ENCODE results near the gene MLLT10.

Gene MLLT10

DNA sequence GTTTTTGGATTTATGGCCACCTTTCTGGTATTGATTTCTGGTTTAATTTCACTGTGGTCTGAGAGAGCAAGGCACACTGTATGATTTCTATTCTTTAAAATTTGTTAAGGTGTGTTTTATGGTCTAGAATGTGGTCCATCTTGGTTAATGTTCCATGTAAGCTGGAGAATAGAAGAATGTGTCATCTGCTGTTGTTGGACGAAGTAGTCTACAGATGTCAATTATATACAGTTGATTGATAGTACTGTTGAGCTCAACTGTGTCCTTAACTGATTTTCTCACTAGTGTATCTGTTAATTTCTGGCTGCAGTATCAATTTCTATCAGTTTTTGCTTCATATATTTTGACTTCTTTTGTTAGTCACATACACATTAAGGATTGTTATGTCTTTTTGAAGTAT lies 127.1 kb downstream of the MLLT10 start:
- no peaks in the 10 kb centered on the region for H3K9me3 ChIP-seq (ENCODE audit: control insufficient read depth in 5 of 5, low read length in 5 of 5)
- no peak overlapping the region for H3K9ac ChIP-seq (ENCODE audit: low read length in 5 of 5)
- H3K4me1 ChIP-seq (ENCODE audit: control insufficient read depth in 5 of 5, insufficient read depth in 5 of 5, low read length in 5 of 5), result peaks cover 0 to 10% (median 7%) of the 10 kb centered on the region in 5 donors
- H3K4me3 ChIP-seq (ENCODE audit: low read depth in 1 of 5, low read length in 5 of 5), result no peak overlapping the region
- H3K27me3 ChIP-seq (ENCODE audit: control insufficient read depth in 5 of 5, insufficient read depth in 4 of 5, low read length in 5 of 5), result no peaks in the 10 kb centered on the region
- H3K36me3 ChIP-seq (ENCODE audit: control insufficient read depth in 5 of 5, insufficient read depth in 5 of 5, low read length in 5 of 5), result peaks cover 0 to 3% (median 0%) of the 10 kb centered on the region in 5 donors
- no peak overlapping the region for H3K27ac ChIP-seq (ENCODE audit: low read depth, low read length)

DNA sequence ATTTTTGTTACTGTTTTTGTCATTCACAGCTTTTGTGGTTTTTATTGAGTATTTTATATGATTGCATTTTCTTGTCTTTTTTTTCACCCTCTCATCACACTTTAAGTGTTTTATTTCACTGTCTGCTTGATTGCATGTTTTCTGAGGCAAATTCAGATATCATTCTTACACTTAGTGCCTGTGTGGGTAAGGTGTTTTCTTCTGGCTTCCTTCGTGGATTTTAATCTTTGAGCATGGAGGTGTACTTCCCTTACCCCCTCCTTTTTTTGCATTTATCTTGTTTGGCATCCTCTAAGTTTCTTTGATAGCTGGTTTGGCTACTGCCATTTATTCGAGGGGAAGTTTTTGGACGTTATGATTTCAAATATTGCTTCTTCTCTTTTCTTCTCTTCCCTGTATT lies 127.9 kb downstream of the MLLT10 start:
- Histone ChIP-seq H3K4me3 (ENCODE audit: low read depth in 1 of 5, low read length in 5 of 5) (no peak overlapping the region), H3K27me3 (ENCODE audit: control insufficient read depth in 5 of 5, insufficient read depth in 4 of 5, low read length in 5 of 5) (no peaks in the 10 kb centered on the region), H3K9me3 (ENCODE audit: control insufficient read depth in 5 of 5, low read length in 5 of 5) (no peaks in the 10 kb centered on the region), H3K27ac (ENCODE audit: low read depth, low read length) (no peak overlapping the region), H3K4me1 (ENCODE audit: control insufficient read depth in 5 of 5, insufficient read depth in 5 of 5, low read length in 5 of 5) (peaks cover 0 to 10% (median 7%) of the 10 kb centered on the region in 5 donors), H3K9ac (ENCODE audit: low read length in 5 of 5) (no peak overlapping the region), H3K36me3 (ENCODE audit: control insufficient read depth in 5 of 5, insufficient read depth in 5 of 5, low read length in 5 of 5) (peaks cover 0 to 3% (median 0%) of the 10 kb centered on the region in 5 donors)

DNA sequence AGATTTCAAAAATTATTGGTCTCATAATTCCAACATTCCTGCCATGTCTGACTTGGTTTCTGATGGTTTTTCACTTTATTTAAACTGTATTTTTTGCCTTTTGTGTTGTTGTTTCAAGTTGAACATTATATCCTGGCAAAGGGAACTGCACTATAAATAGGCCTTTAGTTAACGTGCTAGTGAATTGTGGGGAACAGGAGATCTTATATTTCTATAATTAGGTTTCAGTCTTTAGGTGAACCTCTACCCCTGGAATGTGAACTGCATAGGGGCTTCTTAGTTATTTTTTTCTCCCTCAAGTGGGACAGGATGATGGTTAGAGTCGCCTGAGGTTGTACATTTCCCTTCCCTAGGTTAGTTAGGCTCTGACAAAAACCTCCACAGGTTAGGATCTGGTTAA lies 128.6 kb downstream of the MLLT10 start:
- Histone ChIP-seq H3K4me1 (ENCODE audit: control insufficient read depth in 5 of 5, insufficient read depth in 5 of 5, low read length in 5 of 5) (peaks cover 0 to 10% (median 7%) of the 10 kb centered on the region in 5 donors), H3K36me3 (ENCODE audit: control insufficient read depth in 5 of 5, insufficient read depth in 5 of 5, low read length in 5 of 5) (peaks cover 0 to 3% (median 0%) of the 10 kb centered on the region in 5 donors), H3K27ac (ENCODE audit: low read depth, low read length) (no peak overlapping the region), H3K9me3 (ENCODE audit: control insufficient read depth in 5 of 5, low read length in 5 of 5) (no peaks in the 10 kb centered on the region), H3K27me3 (ENCODE audit: control insufficient read depth in 5 of 5, insufficient read depth in 4 of 5, low read length in 5 of 5) (no peaks in the 10 kb centered on the region), H3K4me3 (ENCODE audit: low read depth in 1 of 5, low read length in 5 of 5) (no peak overlapping the region), H3K9ac (ENCODE audit: low read length in 5 of 5) (no peak overlapping the region)

DNA sequence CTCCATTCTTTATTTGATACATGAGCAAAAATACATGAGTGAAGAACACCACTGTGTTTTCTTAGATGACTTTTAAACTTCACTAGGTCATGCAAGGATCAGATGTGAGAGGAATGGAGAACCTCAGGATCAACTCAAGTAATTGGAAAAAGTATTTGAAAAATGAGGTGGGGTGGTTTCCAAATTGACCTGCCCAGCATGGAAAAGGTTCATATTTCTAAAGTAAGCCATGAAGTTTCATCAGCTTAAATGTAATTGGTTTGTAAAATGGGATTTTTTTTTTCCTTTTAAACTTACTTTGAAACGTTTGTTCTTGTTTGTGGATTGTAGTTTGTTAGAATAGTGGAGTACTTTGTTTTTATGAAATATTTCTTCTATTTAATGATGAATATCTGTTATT lies 134.8 kb downstream of the MLLT10 start:
- H3K27ac ChIP-seq (ENCODE audit: low read depth, low read length), result no peak overlapping the region
- no peaks in the 10 kb centered on the region for H3K27me3 ChIP-seq (ENCODE audit: control insufficient read depth in 5 of 5, insufficient read depth in 4 of 5, low read length in 5 of 5)
- H3K4me1 ChIP-seq (ENCODE audit: control insufficient read depth in 5 of 5, insufficient read depth in 5 of 5, low read length in 5 of 5), result peaks cover 0 to 11% (median 0%) of the 10 kb centered on the region in 5 donors
- peaks cover 0 to 6% (median 6%) of the 10 kb centered on the region in 5 donors for H3K36me3 ChIP-seq (ENCODE audit: control insufficient read depth in 5 of 5, insufficient read depth in 5 of 5, low read length in 5 of 5)
- no peak overlapping the region for H3K4me3 ChIP-seq (ENCODE audit: low read depth in 1 of 5, low read length in 5 of 5)
- no peaks in the 10 kb centered on the region for H3K9me3 ChIP-seq (ENCODE audit: control insufficient read depth in 5 of 5, low read length in 5 of 5)
- H3K9ac ChIP-seq (ENCODE audit: low read length in 5 of 5), result no peak overlapping the region

DNA sequence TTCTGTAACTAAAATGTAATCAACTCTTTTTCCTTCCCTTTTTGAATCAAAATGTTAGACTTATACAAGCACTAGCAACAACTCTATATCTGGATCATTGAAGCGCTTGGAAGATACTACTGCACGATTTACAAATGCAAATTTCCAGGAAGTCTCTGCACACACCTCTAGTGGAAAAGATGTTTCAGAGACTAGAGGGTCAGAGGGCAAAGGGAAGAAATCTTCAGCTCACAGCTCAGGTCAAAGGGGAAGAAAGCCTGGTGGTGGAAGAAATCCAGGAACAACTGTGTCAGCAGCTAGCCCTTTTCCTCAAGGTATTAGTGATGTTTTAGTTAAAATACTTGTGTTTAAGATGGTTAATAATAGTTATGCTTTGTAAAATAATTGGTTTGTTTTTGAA lies 136.4 kb downstream of the MLLT10 start:
- H3K9ac ChIP-seq (ENCODE audit: low read length in 5 of 5), result no peak overlapping the region
- H3K4me3 ChIP-seq (ENCODE audit: low read depth in 1 of 5, low read length in 5 of 5), result no peak overlapping the region
- H3K27ac ChIP-seq (ENCODE audit: low read depth, low read length), result no peak overlapping the region
- peaks cover 0 to 6% (median 6%) of the 10 kb centered on the region in 5 donors for H3K36me3 ChIP-seq (ENCODE audit: control insufficient read depth in 5 of 5, insufficient read depth in 5 of 5, low read length in 5 of 5)
- no peaks in the 10 kb centered on the region for H3K9me3 ChIP-seq (ENCODE audit: control insufficient read depth in 5 of 5, low read length in 5 of 5)
- no peaks in the 10 kb centered on the region for H3K27me3 ChIP-seq (ENCODE audit: control insufficient read depth in 5 of 5, insufficient read depth in 4 of 5, low read length in 5 of 5)
- peaks cover 0 to 11% (median 0%) of the 10 kb centered on the region in 5 donors for H3K4me1 ChIP-seq (ENCODE audit: control insufficient read depth in 5 of 5, insufficient read depth in 5 of 5, low read length in 5 of 5)

DNA sequence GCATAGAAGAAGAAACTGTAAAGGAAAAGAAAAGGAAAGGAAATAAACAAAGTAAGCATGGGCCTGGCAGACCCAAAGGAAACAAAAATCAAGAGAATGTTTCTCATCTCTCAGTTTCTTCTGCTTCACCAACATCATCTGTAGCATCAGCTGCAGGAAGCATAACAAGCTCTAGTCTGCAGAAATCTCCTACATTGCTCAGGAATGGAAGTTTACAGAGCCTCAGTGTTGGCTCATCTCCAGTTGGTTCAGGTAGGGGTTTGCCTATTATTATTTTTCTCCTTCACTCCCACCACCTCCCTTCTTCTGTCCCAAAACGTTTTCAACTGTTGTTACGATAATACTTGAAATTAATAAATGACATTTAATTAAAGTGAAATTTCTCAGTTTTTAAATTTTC lies 139.6 kb downstream of the MLLT10 start:
- H3K9me3 ChIP-seq (ENCODE audit: control insufficient read depth in 5 of 5, low read length in 5 of 5), result no peaks in the 10 kb centered on the region
- no peak overlapping the region for H3K4me3 ChIP-seq (ENCODE audit: low read depth in 1 of 5, low read length in 5 of 5)
- H3K27ac ChIP-seq (ENCODE audit: low read depth, low read length), result no peak overlapping the region
- H3K9ac ChIP-seq (ENCODE audit: low read length in 5 of 5), result no peak overlapping the region
- peaks cover 0 to 6% (median 6%) of the 10 kb centered on the region in 5 donors for H3K36me3 ChIP-seq (ENCODE audit: control insufficient read depth in 5 of 5, insufficient read depth in 5 of 5, low read length in 5 of 5)
- H3K27me3 ChIP-seq (ENCODE audit: control insufficient read depth in 5 of 5, insufficient read depth in 4 of 5, low read length in 5 of 5), result no peaks in the 10 kb centered on the region
- H3K4me1 ChIP-seq (ENCODE audit: control insufficient read depth in 5 of 5, insufficient read depth in 5 of 5, low read length in 5 of 5), result peaks cover 0 to 11% (median 0%) of the 10 kb centered on the region in 5 donors

DNA sequence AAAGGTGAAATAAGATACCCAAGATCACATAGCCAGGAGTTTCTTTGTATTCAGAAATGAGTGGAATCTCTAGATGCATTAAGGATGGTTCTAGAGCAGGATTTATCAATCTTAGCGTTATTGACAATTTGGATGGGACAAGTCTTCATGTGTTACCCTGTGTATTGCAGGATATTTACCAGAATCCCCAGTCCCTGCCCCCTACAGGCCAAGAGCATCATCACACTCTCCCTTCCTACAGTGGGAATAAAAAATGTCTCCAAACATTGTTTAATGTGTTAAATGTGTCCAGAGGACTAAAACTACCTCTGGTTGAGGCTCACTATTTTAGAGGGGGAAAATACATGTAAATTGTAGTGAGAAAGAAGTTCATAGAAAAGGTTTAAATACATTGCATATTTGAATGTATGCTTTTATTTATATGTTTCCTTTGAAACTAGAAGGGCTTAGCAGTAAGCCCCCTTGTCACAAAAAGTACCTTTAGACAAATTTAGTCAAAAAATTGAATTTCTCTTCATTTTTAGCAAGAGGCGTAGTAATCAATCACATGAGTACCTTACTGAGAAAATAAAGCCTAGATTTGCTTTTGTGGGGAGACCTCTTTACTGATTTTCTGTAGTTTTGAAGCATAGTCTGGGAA lies 141.2 kb downstream of the MLLT10 start:
- H3K9ac ChIP-seq (ENCODE audit: low read length in 5 of 5), result no peak overlapping the region
- H3K4me3 ChIP-seq (ENCODE audit: low read depth in 1 of 5, low read length in 5 of 5), result no peak overlapping the region
- H3K4me1 ChIP-seq (ENCODE audit: control insufficient read depth in 5 of 5, insufficient read depth in 5 of 5, low read length in 5 of 5), result peaks cover 0 to 1% (median 0%) of the 10 kb centered on the region in 5 donors
- H3K36me3 ChIP-seq (ENCODE audit: control insufficient read depth in 5 of 5, insufficient read depth in 5 of 5, low read length in 5 of 5), result peaks cover 0 to 6% (median 6%) of the 10 kb centered on the region in 5 donors
- H3K27ac ChIP-seq (ENCODE audit: low read depth, low read length), result no peak overlapping the region
- H3K9me3 ChIP-seq (ENCODE audit: control insufficient read depth in 5 of 5, low read length in 5 of 5), result no peaks in the 10 kb centered on the region
- no peaks in the 10 kb centered on the region for H3K27me3 ChIP-seq (ENCODE audit: control insufficient read depth in 5 of 5, insufficient read depth in 4 of 5, low read length in 5 of 5)

DNA sequence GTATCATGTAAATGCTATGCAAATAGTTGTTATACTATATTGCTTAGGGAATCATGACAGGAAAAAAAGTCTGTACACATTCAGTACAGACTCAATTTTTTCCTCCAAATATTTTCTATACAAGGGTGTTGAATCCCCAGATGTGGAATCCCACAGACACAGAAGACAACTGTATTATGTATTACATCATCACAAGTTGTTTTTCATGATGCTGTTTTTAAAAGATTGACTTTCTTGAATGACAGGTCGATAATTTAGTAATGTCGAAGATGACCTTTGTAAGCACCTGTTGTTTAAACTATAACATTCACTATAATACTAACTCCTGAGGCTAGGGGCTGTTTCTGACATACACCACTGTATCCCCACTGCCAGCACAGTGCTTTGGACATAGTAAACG lies 143.5 kb downstream of the MLLT10 start:
- H3K4me3 ChIP-seq (ENCODE audit: low read depth in 1 of 5, low read length in 5 of 5), result no peak overlapping the region
- no peaks in the 10 kb centered on the region for H3K9me3 ChIP-seq (ENCODE audit: control insufficient read depth in 5 of 5, low read length in 5 of 5)
- no peaks in the 10 kb centered on the region for H3K27me3 ChIP-seq (ENCODE audit: control insufficient read depth in 5 of 5, insufficient read depth in 4 of 5, low read length in 5 of 5)
- no peak overlapping the region for H3K27ac ChIP-seq (ENCODE audit: low read depth, low read length)
- no peaks in the 10 kb centered on the region for H3K4me1 ChIP-seq (ENCODE audit: control insufficient read depth in 5 of 5, insufficient read depth in 5 of 5, low read length in 5 of 5)
- H3K9ac ChIP-seq (ENCODE audit: low read length in 5 of 5), result no peak overlapping the region
- peaks cover 0 to 11% (median 6%) of the 10 kb centered on the region in 5 donors for H3K36me3 ChIP-seq (ENCODE audit: control insufficient read depth in 5 of 5, insufficient read depth in 5 of 5, low read length in 5 of 5)

DNA sequence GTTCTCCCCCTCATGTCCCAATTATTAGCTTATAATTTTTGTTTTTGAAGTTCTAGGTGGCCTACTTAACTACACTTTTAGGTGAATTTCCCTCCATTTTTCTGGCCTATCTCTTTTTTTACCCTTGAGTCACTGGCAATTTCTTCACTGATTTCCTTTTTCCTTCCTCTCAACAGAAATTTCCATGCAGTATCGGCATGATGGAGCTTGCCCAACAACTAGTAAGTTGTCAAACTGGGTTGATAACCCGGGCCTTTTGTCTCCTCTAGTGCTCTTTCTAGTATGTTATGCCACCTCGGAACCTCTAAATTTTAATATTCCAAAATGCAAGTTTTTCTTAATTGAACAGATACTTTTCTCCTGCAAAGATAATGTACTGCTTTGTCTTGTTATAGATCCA lies 147.1 kb downstream of the MLLT10 start:
- Histone ChIP-seq H3K9me3 (ENCODE audit: control insufficient read depth in 5 of 5, low read length in 5 of 5) (no peaks in the 10 kb centered on the region), H3K27me3 (ENCODE audit: control insufficient read depth in 5 of 5, insufficient read depth in 4 of 5, low read length in 5 of 5) (no peaks in the 10 kb centered on the region), H3K4me1 (ENCODE audit: control insufficient read depth in 5 of 5, insufficient read depth in 5 of 5, low read length in 5 of 5) (no peaks in the 10 kb centered on the region), H3K4me3 (ENCODE audit: low read depth in 1 of 5, low read length in 5 of 5) (no peak overlapping the region), H3K36me3 (ENCODE audit: control insufficient read depth in 5 of 5, insufficient read depth in 5 of 5, low read length in 5 of 5) (peaks cover 0 to 15% (median 0%) of the 10 kb centered on the region in 5 donors), H3K9ac (ENCODE audit: low read length in 5 of 5) (no peak overlapping the region), H3K27ac (ENCODE audit: low read depth, low read length) (no peak overlapping the region)

DNA sequence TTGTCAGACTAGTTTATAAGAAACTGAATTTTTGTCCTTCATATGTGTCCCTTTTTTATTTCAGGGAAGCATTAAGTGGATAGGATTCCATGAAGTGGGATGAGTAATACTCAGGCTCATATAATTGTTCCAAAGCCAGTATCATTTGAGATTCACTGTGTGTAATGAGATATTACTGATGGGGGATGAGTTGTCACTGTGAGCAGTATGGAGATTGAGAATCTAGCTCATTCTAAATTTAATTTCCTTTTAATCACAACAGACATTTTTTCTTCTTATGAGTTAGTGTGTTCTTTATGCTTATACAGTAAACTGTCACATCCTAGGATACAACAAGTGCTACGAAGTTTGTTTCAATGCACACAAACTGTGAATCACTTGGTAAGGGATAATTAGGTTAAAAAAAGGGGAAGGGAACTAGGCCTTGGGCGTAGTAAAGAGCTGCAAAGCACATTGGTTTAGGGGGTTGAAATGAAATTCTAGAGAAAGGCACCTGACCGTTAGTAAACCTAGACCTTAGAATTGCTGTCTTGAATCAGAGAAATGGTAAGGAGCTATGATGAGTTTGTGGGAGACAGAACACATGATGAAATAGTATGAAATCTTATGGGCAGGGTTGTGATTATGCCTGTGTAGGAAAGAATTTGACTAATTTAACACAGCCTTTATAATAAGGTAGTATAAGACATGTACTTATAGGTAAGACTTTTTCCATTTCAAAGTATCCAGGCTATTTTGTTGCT lies 153.4 kb downstream of the MLLT10 start:
- Histone ChIP-seq H3K27ac (ENCODE audit: low read depth, low read length) (no peak overlapping the region), H3K9ac (ENCODE audit: low read length in 5 of 5) (no peak overlapping the region), H3K36me3 (ENCODE audit: control insufficient read depth in 5 of 5, insufficient read depth in 5 of 5, low read length in 5 of 5) (peaks cover 0 to 31% (median 0%) of the 10 kb centered on the region in 5 donors), H3K27me3 (ENCODE audit: control insufficient read depth in 5 of 5, insufficient read depth in 4 of 5, low read length in 5 of 5) (no peaks in the 10 kb centered on the region), H3K4me1 (ENCODE audit: control insufficient read depth in 5 of 5, insufficient read depth in 5 of 5, low read length in 5 of 5) (no peaks in the 10 kb centered on the region), H3K9me3 (ENCODE audit: control insufficient read depth in 5 of 5, low read length in 5 of 5) (no peaks in the 10 kb centered on the region), H3K4me3 (ENCODE audit: low read depth in 1 of 5, low read length in 5 of 5) (no peak overlapping the region)

All from subcutaneous abdominal adipose tissue (tissue), 5 donors.